Measurements from ENCODE around the gene R3HDM4.

R3HDM4 gene

DNA sequence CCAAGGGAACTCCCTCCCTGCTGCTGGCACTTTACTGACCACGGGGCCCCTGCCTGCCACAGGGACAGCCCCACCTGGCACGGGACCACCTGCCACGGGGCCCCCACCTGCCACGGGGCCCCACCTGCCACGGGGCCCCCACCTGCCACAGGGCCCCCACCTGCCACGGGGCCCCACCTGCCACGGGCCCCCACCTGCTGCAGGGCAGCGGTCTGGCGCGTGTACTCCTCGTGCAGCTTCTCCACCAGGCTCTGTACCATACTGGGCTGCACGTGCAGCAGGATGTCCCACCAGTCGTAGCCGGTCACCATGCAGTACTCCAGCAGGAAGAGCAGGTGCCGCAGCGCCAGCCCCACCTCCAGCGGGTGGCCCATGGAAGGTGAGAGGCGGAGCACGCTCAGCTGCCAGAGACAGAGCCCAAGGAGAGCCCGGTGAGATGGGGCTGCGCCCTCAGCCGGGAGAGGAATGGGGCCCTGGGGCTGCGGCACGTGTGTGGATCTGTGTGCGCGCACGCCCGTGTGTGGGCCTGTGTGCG, 36.2 kb downstream of the R3HDM4 start:
- Histone ChIP-seq H3K27ac (ENCODE audit: low read depth, low read length) (no peak overlapping the region), H3K36me3 (ENCODE audit: low read length) (no peaks in the 10 kb centered on the region), H4K20me1 (ENCODE audit: low read depth, low read length) (no peaks in the 10 kb centered on the region), H3K9me2 (replicated peaks; ENCODE audit: insufficient read depth, low read length) (no peaks in the 10 kb centered on the region), H3F3A (ENCODE audit: insufficient read depth) (no peaks in the 10 kb centered on the region), H2AFZ (ENCODE audit: low read depth, low read length, severe bottlenecking) (no peak overlapping the region), H3K9ac (ENCODE audit: low read length) (no peak overlapping the region), H3K4me3 (ENCODE audit: insufficient read depth, low read length, poor library complexity, severe bottlenecking) (no peak overlapping the region), H3K27me3 (ENCODE audit: low read length) (no peaks in the 10 kb centered on the region), H3K9me3 (ENCODE audit: insufficient read depth, low read length) (no peaks in the 10 kb centered on the region), H3K4me2 (ENCODE audit: low read depth, low read length, poor library complexity, severe bottlenecking) (no peak overlapping the region), H3K79me2 (ENCODE audit: insufficient read depth, low read length) (no peaks in the 10 kb centered on the region)
- no peak for TF ChIP-seq EZH2phosphoT487 (conservative IDR thresholded peaks at IDR 0.05; ENCODE audit: low read length)
- TF ChIP-seq, protein P1, sequence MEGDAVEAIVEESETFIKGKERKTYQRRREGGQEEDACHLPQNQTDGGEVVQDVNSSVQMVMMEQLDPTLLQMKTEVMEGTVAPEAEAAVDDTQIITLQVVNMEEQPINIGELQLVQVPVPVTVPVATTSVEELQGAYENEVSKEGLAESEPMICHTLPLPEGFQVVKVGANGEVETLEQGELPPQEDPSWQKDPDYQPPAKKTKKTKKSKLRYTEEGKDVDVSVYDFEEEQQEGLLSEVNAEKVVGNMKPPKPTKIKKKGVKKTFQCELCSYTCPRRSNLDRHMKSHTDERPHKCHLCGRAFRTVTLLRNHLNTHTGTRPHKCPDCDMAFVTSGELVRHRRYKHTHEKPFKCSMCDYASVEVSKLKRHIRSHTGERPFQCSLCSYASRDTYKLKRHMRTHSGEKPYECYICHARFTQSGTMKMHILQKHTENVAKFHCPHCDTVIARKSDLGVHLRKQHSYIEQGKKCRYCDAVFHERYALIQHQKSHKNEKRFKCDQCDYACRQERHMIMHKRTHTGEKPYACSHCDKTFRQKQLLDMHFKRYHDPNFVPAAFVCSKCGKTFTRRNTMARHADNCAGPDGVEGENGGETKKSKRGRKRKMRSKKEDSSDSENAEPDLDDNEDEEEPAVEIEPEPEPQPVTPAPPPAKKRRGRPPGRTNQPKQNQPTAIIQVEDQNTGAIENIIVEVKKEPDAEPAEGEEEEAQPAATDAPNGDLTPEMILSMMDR (IDR thresholded peaks at IDR 0.05; ENCODE audit: insufficient read depth, low read length, poor library complexity, severe bottlenecking) = no peak

DNA sequence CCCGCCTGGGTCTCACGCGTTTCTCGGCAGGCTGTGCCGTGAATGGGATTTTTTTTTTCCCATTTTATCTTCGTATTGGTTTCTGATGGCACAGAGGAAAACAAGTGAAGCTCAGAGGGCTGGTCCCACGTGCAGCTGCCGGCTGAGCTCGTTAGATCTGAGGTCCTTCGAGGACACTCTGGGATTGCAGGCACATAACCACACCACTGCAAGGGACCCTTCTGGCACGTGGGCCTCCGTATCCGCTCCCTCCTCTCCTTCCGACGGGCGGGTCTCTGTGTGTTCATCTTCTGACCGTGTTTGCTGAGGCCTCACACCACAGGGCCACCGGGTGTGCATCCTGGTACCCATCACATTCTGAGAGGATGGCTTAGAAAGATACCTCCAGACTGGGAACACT, 36.9 kb downstream of the R3HDM4 start:
- H3K27ac ChIP-seq (ENCODE audit: low read depth, low read length) = no peak overlapping the region
- no peak overlapping the region for H2AFZ ChIP-seq (ENCODE audit: low read depth, low read length, severe bottlenecking)
- no peak overlapping the region for H3K4me3 ChIP-seq (ENCODE audit: insufficient read depth, low read length, poor library complexity, severe bottlenecking)
- no peaks in the 10 kb centered on the region for H3K9me3 ChIP-seq (ENCODE audit: insufficient read depth, low read length)
- no peak overlapping the region for H3K9ac ChIP-seq (ENCODE audit: low read length)
- no peaks in the 10 kb centered on the region for H3F3A ChIP-seq (ENCODE audit: insufficient read depth)
- H3K9me2 ChIP-seq (replicated peaks; ENCODE audit: insufficient read depth, low read length) = no peaks in the 10 kb centered on the region
- no peak overlapping the region for H3K4me2 ChIP-seq (ENCODE audit: low read depth, low read length, poor library complexity, severe bottlenecking)
- H4K20me1 ChIP-seq (ENCODE audit: low read depth, low read length) = no peaks in the 10 kb centered on the region
- no peaks in the 10 kb centered on the region for H3K27me3 ChIP-seq (ENCODE audit: low read length)
- TF ChIP-seq, protein P1 (IDR thresholded peaks at IDR 0.05; ENCODE audit: insufficient read depth, low read length, poor library complexity, severe bottlenecking) = no peak
- no peak for TF ChIP-seq EZH2phosphoT487 (conservative IDR thresholded peaks at IDR 0.05; ENCODE audit: low read length)
- no peaks in the 10 kb centered on the region for H3K36me3 ChIP-seq (ENCODE audit: low read length)
- H3K79me2 ChIP-seq (ENCODE audit: insufficient read depth, low read length) = no peaks in the 10 kb centered on the region

GRCh38 chr19:875265-875879, 37.6 kb downstream of the R3HDM4 start:
- Histone ChIP-seq H2AFZ (ENCODE audit: low read depth, low read length, severe bottlenecking) (no peak overlapping the region), H3K27me3 (ENCODE audit: low read length) (no peaks in the 10 kb centered on the region), H3K4me2 (ENCODE audit: low read depth, low read length, poor library complexity, severe bottlenecking) (no peak overlapping the region), H3K9ac (ENCODE audit: low read length) (no peak overlapping the region), H3K9me2 (replicated peaks; ENCODE audit: insufficient read depth, low read length) (no peaks in the 10 kb centered on the region), H3K4me3 (ENCODE audit: insufficient read depth, low read length, poor library complexity, severe bottlenecking) (no peak overlapping the region), H3K9me3 (ENCODE audit: insufficient read depth, low read length) (no peaks in the 10 kb centered on the region), H3K27ac (ENCODE audit: low read depth, low read length) (no peak overlapping the region), H3K79me2 (ENCODE audit: insufficient read depth, low read length) (no peaks in the 10 kb centered on the region), H4K20me1 (ENCODE audit: low read depth, low read length) (no peaks in the 10 kb centered on the region), H3F3A (ENCODE audit: insufficient read depth) (no peaks in the 10 kb centered on the region), H3K36me3 (ENCODE audit: low read length) (no peaks in the 10 kb centered on the region)
- no peak for TF ChIP-seq EZH2phosphoT487 (conservative IDR thresholded peaks at IDR 0.05; ENCODE audit: low read length)
- TF ChIP-seq, protein P1 (IDR thresholded peaks at IDR 0.05; ENCODE audit: insufficient read depth, low read length, poor library complexity, severe bottlenecking) = no peak
